Esophagus (tissue), 2 donors: ENCODE data around the gene SMYD3. TPM values are rescaled to one million over a fixed set of nuclear protein-coding genes. Genes with fewer than 3 reads are reported as not detected.

ENCODE experiments used
- H3K27ac ChIP-seq, 2 donors: one replicate each; pipeline ENCODE4 v1.5.1; 2013; ENCODE audit warnings: low read depth in 2 of 2, mild to moderate bottlenecking in 2 of 2, inconsistent platforms in 1 of 2, low read length in 1 of 2, moderate library complexity in 1 of 2
- H3K27me3 ChIP-seq, 2 donors: one replicate each; pipeline ENCODE4 v1.6.1; 2013; ENCODE audit warnings: low read length in 2 of 2, control low read depth in 1 of 2, mild to moderate bottlenecking in 1 of 2; ENCODE audit not compliant: insufficient read depth in 2 of 2, control insufficient read depth in 1 of 2
- H3K36me3 ChIP-seq, 2 donors: one replicate each; pipeline ENCODE4 v1.6.1; 2013; ENCODE audit warnings: low read length in 1 of 2; ENCODE audit not compliant: control insufficient read depth in 2 of 2, insufficient read depth in 2 of 2
- H3K4me1 ChIP-seq, 2 donors: one replicate each; pipeline ENCODE4 v1.6.1; 2013; ENCODE audit warnings: low read length in 1 of 2; ENCODE audit not compliant: control insufficient read depth in 2 of 2, insufficient read depth in 2 of 2
- H3K4me3 ChIP-seq, 2 donors: one replicate each; pipeline ENCODE4 v1.5.1; 2013; ENCODE audit warnings: low read length in 2 of 2, mild to moderate bottlenecking in 2 of 2, low read depth in 1 of 2, moderate library complexity in 1 of 2
- H3K9me3 ChIP-seq, 2 donors: one replicate each; pipeline ENCODE4 v1.6.1; 2013; ENCODE audit warnings: mild to moderate bottlenecking in 2 of 2, low read depth in 1 of 2, low read length in 1 of 2, moderate library complexity in 1 of 2; ENCODE audit not compliant: control insufficient read depth in 2 of 2, insufficient read depth in 1 of 2
- WGBS, 2 donors: extraction: QIAGEN DNeasy Blood & Tissue Kit; methylation state at CpG; one replicate each; pipeline ENCODE4 v1.1.7; 2013; 5-methylcytosine and 5-hydroxymethylcytosine counted together
- polyA plus RNA-seq, 2 donors: library from polyadenylated mRNA; stranded (reverse); fragments of 200-250 nt; gene quantifications; one replicate each; pipeline ENCODE4 v1.2.3, GENCODE V29; 2013
- donor health status: healthy with polysubstance abuse.
- donor health status: Bipolar disorder and iron deficiency.

SMYD3 gene
- polyA plus RNA-seq, 2 donors = 5.0 to 5.7 TPM

- Histone ChIP-seq H3K4me3 (no peak overlapping the region), H3K4me1 (no peaks in the 10 kb centered on the region), H3K27me3 (no peaks in the 10 kb centered on the region), H3K9me3 (no peaks in the 10 kb centered on the region), H3K27ac (no peak overlapping the region), H3K36me3 (no peaks in the 10 kb centered on the region)
- WGBS, 2 donors = 81 to 83% methylated on average over 3 of the region's 3 CpGs
These were observed 275.0 kb downstream of the SMYD3 start for GRCh38 chr1:246232126-246232525.

- 66 to 73% methylated on average over 2 of the region's 2 CpGs for WGBS, 2 donors
- H3K36me3 ChIP-seq = no peaks in the 10 kb centered on the region
- H3K4me1 ChIP-seq = no peaks in the 10 kb centered on the region
- H3K9me3 ChIP-seq = no peaks in the 10 kb centered on the region
- no peak overlapping the region for H3K27ac ChIP-seq
- no peak overlapping the region for H3K4me3 ChIP-seq
- H3K27me3 ChIP-seq = no peaks in the 10 kb centered on the region
These were observed 281.0 kb downstream of the SMYD3 start for GRCh38 chr1:246226041-246226440.

GRCh38 chr1:246221485-246222255 lies 285.4 kb downstream of the SMYD3 start:
- H3K27me3 ChIP-seq = no peaks in the 10 kb centered on the region
- H3K4me1 ChIP-seq = no peaks in the 10 kb centered on the region
- H3K9me3 ChIP-seq = no peaks in the 10 kb centered on the region
- H3K4me3 ChIP-seq = no peak overlapping the region
- no peaks in the 10 kb centered on the region for H3K36me3 ChIP-seq
- 93 to 97% methylated on average over 14 of the region's 14 CpGs for WGBS, 2 donors
- no peak overlapping the region for H3K27ac ChIP-seq

GRCh38 chr1:246220495-246221065 lies 286.5 kb downstream of the SMYD3 start:
- Histone ChIP-seq H3K4me3 (no peak overlapping the region), H3K36me3 (no peaks in the 10 kb centered on the region), H3K9me3 (no peaks in the 10 kb centered on the region), H3K27ac (no peak overlapping the region), H3K27me3 (no peaks in the 10 kb centered on the region), H3K4me1 (no peaks in the 10 kb centered on the region)
- WGBS, 2 donors = 96 to 97% methylated on average over 8 of the region's 8 CpGs

GRCh38 chr1:246219508-246220030 lies 287.5 kb downstream of the SMYD3 start:
- 60 to 72% methylated on average over 11 of the region's 11 CpGs for WGBS, 2 donors
- Histone ChIP-seq H3K27ac (no peak overlapping the region), H3K27me3 (no peaks in the 10 kb centered on the region), H3K4me1 (no peaks in the 10 kb centered on the region), H3K9me3 (no peaks in the 10 kb centered on the region), H3K4me3 (no peak overlapping the region), H3K36me3 (no peaks in the 10 kb centered on the region)

- H3K9me3 ChIP-seq = no peaks in the 10 kb centered on the region
- H3K4me3 ChIP-seq = no peak overlapping the region
- H3K36me3 ChIP-seq = no peaks in the 10 kb centered on the region
- no peaks in the 10 kb centered on the region for H3K4me1 ChIP-seq
- 45 to 54% methylated on average over 2 of the region's 2 CpGs for WGBS, 2 donors
- no peak overlapping the region for H3K27ac ChIP-seq
- H3K27me3 ChIP-seq = no peaks in the 10 kb centered on the region
These were observed 288.4 kb downstream of the SMYD3 start for GRCh38 chr1:246218686-246219085.

GRCh38 chr1:246216906-246217305 lies 290.2 kb downstream of the SMYD3 start:
- H3K27ac ChIP-seq = no peak overlapping the region
- no peaks in the 10 kb centered on the region for H3K9me3 ChIP-seq
- no peaks in the 10 kb centered on the region for H3K4me1 ChIP-seq
- no peaks in the 10 kb centered on the region for H3K27me3 ChIP-seq
- H3K36me3 ChIP-seq = no peaks in the 10 kb centered on the region
- no peak overlapping the region for H3K4me3 ChIP-seq

- Histone ChIP-seq H3K36me3 (no peaks in the 10 kb centered on the region), H3K9me3 (no peaks in the 10 kb centered on the region), H3K27ac (no peak overlapping the region), H3K4me1 (no peaks in the 10 kb centered on the region), H3K4me3 (no peak overlapping the region), H3K27me3 (no peaks in the 10 kb centered on the region)
- WGBS, 2 donors = 91 to 92% methylated on average over 4 of the region's 4 CpGs
These were observed 291.6 kb downstream of the SMYD3 start for GRCh38 chr1:246215510-246215903.

GRCh38 chr1:246214708-246215509 lies 292.2 kb downstream of the SMYD3 start:
- Histone ChIP-seq H3K4me3 (no peak overlapping the region), H3K27ac (no peak overlapping the region), H3K9me3 (no peaks in the 10 kb centered on the region), H3K4me1 (no peaks in the 10 kb centered on the region), H3K36me3 (no peaks in the 10 kb centered on the region), H3K27me3 (no peaks in the 10 kb centered on the region)
- WGBS, 2 donors = 78 to 81% methylated on average over 9 of the region's 9 CpGs
